ENCODE data around the gene ACAT2.
"Not testable (repeated sequence)": the region's sequence is repeated elsewhere in the genome, so short reads cannot be mapped to it uniquely, and the experiment has no call there.

ACAT2 gene

GRCh38 chr6:159813781-159814180, 51.9 kb downstream of the ACAT2 start:
- no peak for DNase-seq (ENCODE audit: low read depth)

- no peak for DNase-seq (ENCODE audit: low read depth)
Observed at GRCh38 chr6:159815410-159815809, 53.6 kb downstream of the ACAT2 start.

- DNase-seq (ENCODE audit: low read depth): not testable (repeated sequence)
Observed at GRCh38 chr6:159816775-159817174, 54.9 kb downstream of the ACAT2 start.

DNA sequence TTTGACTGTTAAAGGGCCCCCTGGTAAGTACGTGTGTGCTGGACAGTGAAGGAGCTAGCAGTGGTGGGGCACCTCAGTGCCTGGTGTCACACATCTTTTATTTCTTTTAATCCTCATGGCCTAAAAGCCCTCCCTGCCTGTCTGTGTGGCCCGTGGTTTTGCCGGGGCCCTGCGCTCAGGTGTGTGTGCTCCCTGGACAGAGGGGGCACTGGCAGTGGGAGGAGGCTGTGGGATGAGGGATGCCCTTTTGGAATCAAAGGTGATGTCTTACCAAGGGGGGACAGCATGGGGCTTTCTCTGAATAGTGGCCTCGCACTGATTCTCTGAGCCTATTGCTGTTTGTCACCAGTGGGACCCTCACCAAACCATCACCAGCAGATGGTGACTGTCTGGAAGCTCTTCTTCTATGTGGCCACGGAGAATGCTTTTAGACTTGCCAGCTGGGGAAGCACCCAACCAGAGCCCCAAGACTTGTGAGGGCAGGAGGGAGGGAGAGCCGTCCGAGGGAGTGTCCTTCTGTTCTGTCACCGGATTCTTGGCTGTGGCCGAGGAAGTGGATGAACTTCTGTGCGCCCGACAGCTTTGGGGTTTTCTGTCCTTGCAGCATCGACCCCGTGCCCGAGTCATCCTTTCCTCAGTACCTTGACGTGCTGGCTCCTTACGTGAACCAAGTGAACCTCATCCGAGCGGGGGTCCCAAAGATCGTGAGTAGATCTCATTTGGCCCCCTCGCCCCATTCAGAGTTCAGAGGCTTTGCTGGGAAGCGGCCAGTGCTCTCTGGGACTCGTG, 56.3 kb downstream of the ACAT2 start:
- DNase-seq (ENCODE audit: low read depth): no peak

DNA sequence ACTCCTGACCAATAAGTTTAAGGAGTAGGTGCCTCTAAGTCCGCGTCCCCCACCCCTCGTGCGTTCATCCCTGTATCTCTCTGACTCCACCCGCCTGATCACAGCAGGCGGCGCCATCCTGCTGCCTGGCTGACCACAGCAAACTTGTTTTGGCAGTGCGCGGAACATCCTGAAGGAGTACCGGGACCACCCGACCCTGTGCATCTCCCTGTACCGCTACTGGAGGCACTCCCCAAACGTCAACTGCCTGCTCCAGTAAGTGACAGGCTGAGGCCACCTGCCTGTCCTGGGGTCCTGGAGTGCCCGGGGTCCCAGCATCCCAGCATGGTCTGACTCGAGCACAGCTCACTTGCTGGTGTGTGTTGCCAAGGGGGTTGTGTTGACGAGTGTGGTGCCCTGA, 57.3 kb downstream of the ACAT2 start:
- no peak for DNase-seq (ENCODE audit: low read depth)

DNA sequence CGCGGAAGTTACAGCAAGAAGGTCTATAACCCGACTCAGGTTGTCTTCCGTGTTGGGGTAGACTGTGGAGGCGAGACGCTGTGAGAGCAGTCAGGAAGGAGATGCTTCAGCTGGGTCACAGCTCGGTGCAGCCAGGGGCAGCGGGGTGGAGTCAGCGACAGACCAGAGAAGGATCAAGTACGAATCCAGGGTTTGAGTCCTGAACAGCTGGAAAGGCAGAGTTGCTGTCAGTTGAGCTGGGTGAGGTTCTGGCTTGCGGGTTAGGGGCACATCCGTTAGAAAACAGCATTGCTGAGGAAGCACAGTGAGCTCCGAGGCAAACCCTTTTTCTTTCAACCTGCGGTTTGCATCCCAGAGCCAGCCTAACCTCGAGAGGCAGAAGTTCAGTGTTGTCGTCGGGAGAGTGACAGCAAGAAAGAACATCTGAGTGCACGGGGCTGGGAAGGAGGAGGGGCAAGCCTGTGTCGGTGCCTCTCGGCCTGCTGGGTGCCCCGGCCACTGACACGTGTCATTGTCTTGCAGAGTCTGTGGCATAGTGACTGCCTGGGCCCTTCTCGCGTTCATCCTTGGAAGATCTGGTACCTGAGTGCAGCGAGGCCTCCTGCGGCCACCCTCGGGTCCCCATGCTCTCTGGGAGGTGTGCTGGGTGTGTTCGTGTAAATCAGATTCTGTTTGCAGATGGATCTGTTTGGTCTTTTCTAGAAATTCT, 58.2 kb downstream of the ACAT2 start:
- DNase-seq (ENCODE audit: low read depth): no peak

- DNase-seq (ENCODE audit: low read depth): no peak
Observed at GRCh38 chr6:159821122-159821521, 59.3 kb downstream of the ACAT2 start.

GRCh38 chr6:159821726-159822125, 59.9 kb downstream of the ACAT2 start:
- DNase-seq (ENCODE audit: low read depth): no peak

GRCh38 chr6:159823953-159824352, 62.1 kb downstream of the ACAT2 start:
- no peak for DNase-seq (ENCODE audit: low read depth)

DNA sequence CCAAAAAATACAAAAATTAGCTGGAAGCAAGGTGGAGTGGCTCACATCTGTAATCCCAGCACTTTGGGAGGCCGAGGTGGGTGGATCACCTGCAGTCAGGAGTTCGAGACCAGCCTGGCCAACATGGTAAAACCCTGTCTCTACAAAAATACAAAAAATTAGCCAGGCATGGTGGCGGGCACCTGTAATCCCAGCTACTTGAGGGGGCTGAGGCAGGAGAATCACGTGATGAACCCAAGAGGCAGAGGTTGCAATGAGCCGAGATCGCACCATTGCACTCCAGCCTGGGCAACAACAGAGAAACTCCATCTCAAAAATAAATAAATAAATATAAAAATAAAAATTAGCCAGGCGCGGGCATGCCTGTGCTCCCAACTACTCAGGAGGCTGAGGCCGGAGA, 62.8 kb downstream of the ACAT2 start:
- DNase-seq (ENCODE audit: low read depth): not testable (repeated sequence)

DNA sequence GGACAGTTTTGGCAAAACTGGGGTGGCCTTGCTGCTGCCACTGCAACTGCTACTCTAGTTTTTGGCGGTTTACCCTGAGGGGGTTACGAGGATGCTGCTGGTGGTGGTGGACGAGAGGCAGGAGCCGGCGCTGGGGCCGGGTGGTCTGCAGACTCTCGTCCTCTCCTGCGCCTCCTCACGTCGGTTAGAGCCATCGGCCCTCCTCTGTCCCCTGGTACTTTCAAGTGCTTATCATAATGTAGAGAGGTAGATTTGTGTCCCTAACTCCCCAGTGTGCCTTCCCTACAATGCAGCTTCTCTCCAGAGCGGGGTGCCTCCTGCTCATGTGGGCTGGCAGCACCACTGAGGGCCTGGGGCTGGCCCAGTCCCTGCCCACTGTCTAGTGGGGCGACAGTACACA, 64.2 kb downstream of the ACAT2 start:
- DNase-seq (ENCODE audit: low read depth): no peak

DNA sequence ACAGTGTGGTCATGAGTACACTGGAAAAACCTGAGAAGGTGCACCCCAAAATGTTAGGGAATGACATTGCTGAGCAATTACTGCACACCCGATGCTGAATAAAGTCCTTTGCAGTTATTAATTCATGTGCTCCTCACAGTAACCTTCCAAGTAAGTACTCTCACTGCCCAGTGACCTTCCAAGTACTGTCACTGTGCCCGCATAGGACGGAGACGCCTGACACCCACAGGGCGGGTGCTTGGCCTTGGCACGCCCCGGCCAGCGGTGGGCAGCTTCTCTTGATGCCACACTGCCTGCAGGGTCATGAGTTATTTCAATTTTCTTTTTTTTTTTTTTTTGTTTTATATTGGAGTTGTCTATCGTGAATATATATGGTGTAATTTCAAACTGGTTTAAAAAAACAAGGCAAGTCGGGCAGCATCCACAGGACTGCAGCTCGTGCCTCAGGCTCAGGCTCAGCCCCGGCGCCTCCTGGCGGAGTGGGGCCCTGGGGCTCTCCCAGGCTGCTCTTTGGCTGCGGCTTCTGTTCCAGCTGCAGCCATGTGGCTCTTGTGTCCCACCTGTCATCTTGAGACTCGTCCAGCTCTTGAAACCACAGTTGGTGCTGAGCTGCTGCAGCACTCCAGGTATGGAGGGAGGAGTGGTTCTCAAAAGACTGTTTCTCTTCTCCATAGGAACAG, 65.3 kb downstream of the ACAT2 start:
- DNase-seq (ENCODE audit: low read depth): no peak

DNA sequence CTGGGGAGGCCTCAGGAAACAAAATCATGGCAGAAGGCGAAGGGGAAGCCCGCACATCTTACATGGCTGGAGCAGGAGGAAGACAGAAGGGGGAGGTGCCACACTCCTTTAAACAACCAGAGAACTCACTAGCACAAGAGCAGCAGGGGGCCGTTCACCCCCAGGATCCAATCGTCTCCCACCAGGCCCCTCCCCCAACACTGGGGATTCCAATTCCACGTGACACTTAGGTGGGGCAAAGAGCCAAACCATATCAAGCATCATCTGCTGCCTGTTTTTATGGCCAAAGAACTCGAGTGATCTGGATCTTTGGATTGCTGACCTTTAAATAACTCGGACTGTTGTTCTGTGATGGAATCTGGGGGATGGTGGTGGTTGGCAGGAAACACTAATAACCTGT, 66.2 kb downstream of the ACAT2 start:
- DNase-seq (ENCODE audit: low read depth): no peak

Data from GM04503 (cell line).